Measurements from ENCODE around the gene CAPN14.

GRCh38 chr2:31163011-31163539 lies 54.2 kb downstream of the CAPN14 start:
- no peak for TF ChIP-seq CTCF (IDR thresholded peaks at IDR 0.05; ENCODE audit: poor library complexity)
- TF ChIP-seq EZH2 (IDR thresholded peaks at IDR 0.05; ENCODE audit: borderline replicate concordance): no peak
- no peak for TF ChIP-seq EZH2phosphoT487 (IDR thresholded peaks at IDR 0.05; ENCODE audit: low read depth, severe bottlenecking, unreplicated experiment)
